ENCODE data around the gene PLEKHA3. TPM values are rescaled to one million over a fixed set of nuclear protein-coding genes. Genes with fewer than 3 reads are reported as not detected.

The PLEKHA3 gene
- total and polyA plus RNA-seq, 2 experiments from 2014 or later = 9.1 to 32.1 TPM

GRCh38 chr2:178517496-178517895, 37.2 kb downstream of the PLEKHA3 start:
- Histone ChIP-seq H3K4me3 (no peak overlapping the region), H3K9me3 (ENCODE audit: low read depth) (no peaks in the 10 kb centered on the region), H3K9me2 (replicated peaks; ENCODE audit: insufficient read depth) (no peaks in the 10 kb centered on the region), H3K27ac (no peak overlapping the region), H2AFZ (no peak overlapping the region), H3K79me2 (no peaks in the 10 kb centered on the region), H4K20me1 (ENCODE audit: insufficient read depth, poor library complexity, severe bottlenecking) (no peaks in the 10 kb centered on the region), H3K4me1 (ENCODE audit: insufficient read depth) (no peaks in the 10 kb centered on the region), H3K27me3 (no peaks in the 10 kb centered on the region), H3K36me3 (replicated peaks; ENCODE audit: insufficient read depth, low read depth) (no peaks in the 10 kb centered on the region), H3K4me2 (no peak overlapping the region)
- no peak for DNase-seq (ENCODE audit: low spot score)
- 65% methylated on average over 1 of the region's 1 CpG for WGBS (ENCODE audit: low lambda C conversion rate, missing lambda C conversion rate)
- TF ChIP-seq EZH2phosphoT487 (IDR thresholded peaks at IDR 0.05; ENCODE audit: low read depth, severe bottlenecking, unreplicated experiment) (no peak), EZH2 (IDR thresholded peaks at IDR 0.05; ENCODE audit: borderline replicate concordance) (no peak)
- TF ChIP-seq, protein P1, sequence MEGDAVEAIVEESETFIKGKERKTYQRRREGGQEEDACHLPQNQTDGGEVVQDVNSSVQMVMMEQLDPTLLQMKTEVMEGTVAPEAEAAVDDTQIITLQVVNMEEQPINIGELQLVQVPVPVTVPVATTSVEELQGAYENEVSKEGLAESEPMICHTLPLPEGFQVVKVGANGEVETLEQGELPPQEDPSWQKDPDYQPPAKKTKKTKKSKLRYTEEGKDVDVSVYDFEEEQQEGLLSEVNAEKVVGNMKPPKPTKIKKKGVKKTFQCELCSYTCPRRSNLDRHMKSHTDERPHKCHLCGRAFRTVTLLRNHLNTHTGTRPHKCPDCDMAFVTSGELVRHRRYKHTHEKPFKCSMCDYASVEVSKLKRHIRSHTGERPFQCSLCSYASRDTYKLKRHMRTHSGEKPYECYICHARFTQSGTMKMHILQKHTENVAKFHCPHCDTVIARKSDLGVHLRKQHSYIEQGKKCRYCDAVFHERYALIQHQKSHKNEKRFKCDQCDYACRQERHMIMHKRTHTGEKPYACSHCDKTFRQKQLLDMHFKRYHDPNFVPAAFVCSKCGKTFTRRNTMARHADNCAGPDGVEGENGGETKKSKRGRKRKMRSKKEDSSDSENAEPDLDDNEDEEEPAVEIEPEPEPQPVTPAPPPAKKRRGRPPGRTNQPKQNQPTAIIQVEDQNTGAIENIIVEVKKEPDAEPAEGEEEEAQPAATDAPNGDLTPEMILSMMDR (IDR thresholded peaks at IDR 0.05; ENCODE audit: poor library complexity) = no peak

- 95% methylated on average over 11 of the region's 11 CpGs for WGBS (ENCODE audit: low lambda C conversion rate, missing lambda C conversion rate)
- no peaks in the 10 kb centered on the region for H3K36me3 ChIP-seq (replicated peaks; ENCODE audit: insufficient read depth, low read depth)
- no peak for DNase-seq (ENCODE audit: low spot score)
- H4K20me1 ChIP-seq (ENCODE audit: insufficient read depth, poor library complexity, severe bottlenecking) = no peaks in the 10 kb centered on the region
- no peaks in the 10 kb centered on the region for H3K27me3 ChIP-seq
- TF ChIP-seq EZH2 (IDR thresholded peaks at IDR 0.05; ENCODE audit: borderline replicate concordance) = no peak
- TF ChIP-seq, protein P1 (IDR thresholded peaks at IDR 0.05; ENCODE audit: poor library complexity) = no peak
- TF ChIP-seq EZH2phosphoT487 (IDR thresholded peaks at IDR 0.05; ENCODE audit: low read depth, severe bottlenecking, unreplicated experiment) = no peak
- H3K4me3 ChIP-seq = no peak overlapping the region
- no peaks in the 10 kb centered on the region for H3K9me2 ChIP-seq (replicated peaks; ENCODE audit: insufficient read depth)
- peaks cover 23% of the 10 kb centered on the region for H3K79me2 ChIP-seq
- H3K9me3 ChIP-seq (ENCODE audit: low read depth) = no peaks in the 10 kb centered on the region
- no peak overlapping the region for H3K4me2 ChIP-seq
- H3K4me1 ChIP-seq (ENCODE audit: insufficient read depth) = peaks cover 7% of the 10 kb centered on the region
- no peak overlapping the region for H3K27ac ChIP-seq
- no peak overlapping the region for H2AFZ ChIP-seq
Measured at GRCh38 chr2:178521304-178522150, 41.3 kb downstream of the PLEKHA3 start.

- Histone ChIP-seq H3K4me3 (peak overlapping the region; percentile 79), H3K9me3 (ENCODE audit: low read depth) (no peaks in the 10 kb centered on the region), H4K20me1 (ENCODE audit: insufficient read depth, poor library complexity, severe bottlenecking) (no peaks in the 10 kb centered on the region), H3K4me2 (peak overlapping the region; percentile 80), H3K36me3 (replicated peaks; ENCODE audit: insufficient read depth, low read depth) (no peaks in the 10 kb centered on the region), H3K79me2 (peaks cover 39% of the 10 kb centered on the region), H3K4me1 (ENCODE audit: insufficient read depth) (peaks cover 7% of the 10 kb centered on the region), H2AFZ (peak overlapping the region; percentile 82), H3K27ac (peak overlapping the region; percentile 68), H3K9me2 (replicated peaks; ENCODE audit: insufficient read depth) (no peaks in the 10 kb centered on the region), H3K27me3 (no peaks in the 10 kb centered on the region)
- DNase-seq (ENCODE audit: low spot score) = peak; percentile 93
- WGBS (ENCODE audit: low lambda C conversion rate, missing lambda C conversion rate) = 5% methylated on average over 25 of the region's 25 CpGs
- no peak for TF ChIP-seq EZH2phosphoT487 (IDR thresholded peaks at IDR 0.05; ENCODE audit: low read depth, severe bottlenecking, unreplicated experiment)
- TF ChIP-seq, protein P1 (IDR thresholded peaks at IDR 0.05; ENCODE audit: poor library complexity) = peak; percentile 81
- no peak for TF ChIP-seq EZH2 (IDR thresholded peaks at IDR 0.05; ENCODE audit: borderline replicate concordance)
Measured at GRCh38 chr2:178522950-178523595, 42.8 kb downstream of the PLEKHA3 start.
